Endothelial cell of umbilical vein (primary cell): ENCODE results near the gene TXN. TPM values are rescaled to one million over a fixed set of nuclear protein-coding genes. Genes with fewer than 3 reads are reported as not detected.

Source experiments
- BruUV-seq: library from RNA; stranded (reverse); fragments of 400-500 nt; replicated peaks from 2 replicates; lab custom pipeline; 2021; lab: Mats Ljungman, UMichigan
- CTCF ChIA-PET: fragments of 300-600, 350-600 bp; sonication (Branson Sonifier 250); formaldehyde crosslinking; loops from one replicate; lab custom pipeline; 2021; ENCODE audit warnings: antibody characterized with exemption, inconsistent platforms; lab: Charles Lee
- POLR2A ChIA-PET: fragments of 300-600, 350-600 bp; sonication (Branson Sonifier 250); formaldehyde crosslinking; loops from one replicate; lab custom pipeline; 2021; ENCODE audit warnings: antibody characterized with exemption, inconsistent platforms; lab: Charles Lee
- DNase-seq: peaks from one replicate; pipeline ENCODE4 v3.0.0-alpha.2; 2011; ENCODE audit warnings: low read depth, low spot score
- FAIRE-seq: peaks from 2 replicates; lab custom pipeline; 2011; peaks lifted over from hg19 to GRCh38; lab: Jason Lieb, UNC
- H2AFZ ChIP-seq: 2 replicates; pipeline ENCODE4 v1.6.0; 2012; ENCODE audit warnings: low read depth, low read length, control low read depth, inconsistent platforms
- H3K27ac ChIP-seq: 2 replicates; pipeline ENCODE4 v1.5.1; 2011; ENCODE audit warnings: low read depth, mild to moderate bottlenecking, control low read depth, low read length, moderate library complexity; ENCODE audit not compliant: insufficient read depth
- H3K27me3 ChIP-seq, 2 experiments: 2 replicates each; pipeline versions ENCODE4 v1.6.0 to v1.6.1; 2011; ENCODE audit warnings: low read length in 2 of 2, mixed read lengths in 1 of 2; ENCODE audit not compliant: control insufficient read depth in 2 of 2, insufficient read depth in 2 of 2
- H3K36me3 ChIP-seq, 2 experiments: 2 replicates in 1 of 2; 3 replicates in 1 of 2; pipeline ENCODE4 v1.5.1; 2011; ENCODE audit warnings: low read length in 2 of 2, mild to moderate bottlenecking in 1 of 2, moderate library complexity in 1 of 2; ENCODE audit not compliant: control insufficient read depth in 2 of 2, insufficient read depth in 2 of 2; ENCODE audit errors: extremely low read depth in 1 of 2
- H3K4me1 ChIP-seq: 3 replicates; pipeline ENCODE4 v1.5.1; 2011; ENCODE audit warnings: mild to moderate bottlenecking, low read length; ENCODE audit not compliant: control insufficient read depth, insufficient read depth; ENCODE audit errors: extremely low read depth
- H3K4me2 ChIP-seq: 2 replicates; pipeline ENCODE4 v1.6.1; 2011; ENCODE audit warnings: low read length, control low read depth, mixed read lengths; ENCODE audit not compliant: insufficient read depth
- H3K4me3 ChIP-seq, 3 experiments: fragments of 200-600 bp in 1 of 3; sonication (generic), shearing (Covaris generic) in 1 of 3; replicated peaks in 1 of 3; 2 replicates each; pipeline ENCODE4 v1.5.1; 2011 to 2016; ENCODE audit warnings: control low read depth in 3 of 3, low read length in 3 of 3, mild to moderate bottlenecking in 2 of 3, inconsistent platforms in 1 of 3, low read depth in 1 of 3, moderate library complexity in 1 of 3; ENCODE audit not compliant: insufficient read depth in 1 of 3
- H3K79me2 ChIP-seq: 2 replicates; pipeline ENCODE4 v1.6.0; 2012; ENCODE audit warnings: low read length, inconsistent platforms; ENCODE audit not compliant: control insufficient read depth, insufficient read depth
- H3K9ac ChIP-seq: replicated peaks from 2 replicates; pipeline ENCODE3; 2011; ENCODE audit warnings: low read length, control low read depth; ENCODE audit not compliant: insufficient read depth; ENCODE audit errors: extremely low read depth
- H3K9me1 ChIP-seq: replicated peaks from 3 replicates; pipeline ENCODE4 v1.6.0; 2011; ENCODE audit warnings: mild to moderate bottlenecking, low read length; ENCODE audit not compliant: control insufficient read depth, insufficient read depth; ENCODE audit errors: extremely low read depth
- H3K9me3 ChIP-seq: replicated peaks from 2 replicates; pipeline ENCODE4 v1.5.1; 2012; ENCODE audit warnings: low read length, inconsistent platforms; ENCODE audit not compliant: control insufficient read depth, insufficient read depth
- H4K20me1 ChIP-seq: replicated peaks from 2 replicates; pipeline ENCODE3; 2011; ENCODE audit warnings: mild to moderate bottlenecking, low read length; ENCODE audit not compliant: control insufficient read depth, insufficient read depth; ENCODE audit errors: extremely low read depth
- EZH2 ChIP-seq: IDR thresholded peaks from 2 replicates; pipeline ENCODE4 v1.6.1; 2012; ENCODE audit warnings: borderline replicate concordance, low read depth, mild to moderate bottlenecking, moderate library complexity, low read length, inconsistent platforms; ENCODE audit not compliant: severe bottlenecking
- FOS ChIP-seq: IDR thresholded peaks from 2 replicates; pipeline ENCODE4 v1.6.1; 2011; ENCODE audit warnings: mild to moderate bottlenecking, low read length, moderate library complexity, borderline replicate concordance; ENCODE audit not compliant: insufficient read depth
- GATA2 ChIP-seq: IDR thresholded peaks from 2 replicates; pipeline ENCODE4 v1.7.0; 2011; ENCODE audit warnings: low read depth, mild to moderate bottlenecking, moderate library complexity, mixed read lengths, low read length; ENCODE audit not compliant: insufficient read length, insufficient read depth
- JUN ChIP-seq: IDR thresholded peaks from 2 replicates; pipeline ENCODE4 v1.6.1; 2011; ENCODE audit warnings: borderline replicate concordance, low read depth; ENCODE audit not compliant: insufficient read length, insufficient read depth
- MAX ChIP-seq: IDR thresholded peaks from 2 replicates; pipeline ENCODE4 v1.6.1; 2011; ENCODE audit not compliant: insufficient read depth, insufficient read length
- MYC ChIP-seq: IDR thresholded peaks from one replicate; pipeline ENCODE4 v1.6.1; 2011; ENCODE audit warnings: mild to moderate bottlenecking, low read depth, low read length
- POLR2A ChIP-seq: IDR thresholded peaks from 2 replicates; pipeline ENCODE4 v1.6.1; 2012; ENCODE audit warnings: low read depth, mild to moderate bottlenecking, control low read depth, low read length
- POLR2AphosphoS5 ChIP-seq: IDR thresholded peaks from 2 replicates; pipeline ENCODE4 v1.6.1; 2012; ENCODE audit warnings: low read depth, mild to moderate bottlenecking, control low read depth, low read length, moderate library complexity; ENCODE audit not compliant: insufficient read depth
- dilution Hi-C: fragments of 300-500 bp; cut with MboI; formaldehyde crosslinking; loops from one replicate; pipeline ENCODE4 v1.15.0; 2019; ENCODE audit warnings: low sequenced_read_pairs; ENCODE audit not compliant: extremely low pct_ligation_motif_present
- intact Hi-C: fragments of 100-400 bp; cut with micrococcal nuclease; formaldehyde crosslinking; loops from one replicate; pipeline ENCODE4 v1.10.0; 2022
- polyA plus RNA-seq, 4 experiments: library from polyadenylated mRNA; depleted of rRNA in 3 of 4; stranded (reverse) in 3 of 4; unstranded in 1 of 4; fragments of >200 nt; gene quantifications; 2 replicates each; pipeline versions ENCODE4 v1.2.1 to v1.2.3, GENCODE V29; 2011 to 2012; ENCODE audit warnings: missing spikeins in 1 of 4
- total RNA-seq: library from RNA; stranded (reverse); gene quantifications from 2 replicates; pipeline ENCODE4 v1.2.3, GENCODE V29; 2021
- TF ChIP-seq, protein P1 (sequence below), 2 donors: IDR thresholded peaks; 1 replicate in 1 of 2; 2 replicates in 1 of 2; pipeline ENCODE4 v1.5.1; 2011; ENCODE audit warnings: low read length in 2 of 2, mild to moderate bottlenecking in 2 of 2, moderate library complexity in 2 of 2, control low read depth in 1 of 2, inconsistent platforms in 1 of 2, low read depth in 1 of 2; ENCODE audit not compliant: insufficient read depth in 1 of 2; ENCODE audit errors: extremely low read depth in 1 of 2

The TXN gene
- total and polyA plus RNA-seq, 2 donors (not counting 3 experiments of a cell fraction or from before 2014, with no cell fraction given): 280 to 373 TPM

- FAIRE-seq: no peak
- no peak overlapping the region for H3K27ac ChIP-seq
Measured at GRCh38 chr9:110260911-110261310, 4.6 kb upstream of the TXN start.

More at GRCh38 chr9:110260911-110261310, 4.6 kb upstream of the TXN start:
- no peaks in the 10 kb centered on the region for H3K9me3 ChIP-seq
- ChIA-PET CTCF (interaction anchor here (2.6 to 4.4 kb wide), 2 partner anchors 10 to 14 kb away, joined by 9 to 29 read pairs; no protein-coding TSS in a partner anchor), POLR2A (no interaction called here)
- H2AFZ ChIP-seq: no peak overlapping the region
- H3K9ac ChIP-seq: no peak overlapping the region
- intact Hi-C loops (no loop called here), dilution Hi-C loops (no loop called here)
- H3K4me2 ChIP-seq: no peak overlapping the region
- DNase-seq: no peak
- H3K4me3 ChIP-seq: no peak overlapping the region
- peaks cover 11% of the 10 kb centered on the region for H3K4me1 ChIP-seq
- H3K36me3 ChIP-seq: no peaks in the 10 kb centered on the region
- TF ChIP-seq POLR2AphosphoS5 (no peak), MAX (no peak), POLR2A (no peak), GATA2 (no peak), FOS (no peak), JUN (no peak), MYC (no peak), EZH2 (no peak)
- TF ChIP-seq, protein P1, sequence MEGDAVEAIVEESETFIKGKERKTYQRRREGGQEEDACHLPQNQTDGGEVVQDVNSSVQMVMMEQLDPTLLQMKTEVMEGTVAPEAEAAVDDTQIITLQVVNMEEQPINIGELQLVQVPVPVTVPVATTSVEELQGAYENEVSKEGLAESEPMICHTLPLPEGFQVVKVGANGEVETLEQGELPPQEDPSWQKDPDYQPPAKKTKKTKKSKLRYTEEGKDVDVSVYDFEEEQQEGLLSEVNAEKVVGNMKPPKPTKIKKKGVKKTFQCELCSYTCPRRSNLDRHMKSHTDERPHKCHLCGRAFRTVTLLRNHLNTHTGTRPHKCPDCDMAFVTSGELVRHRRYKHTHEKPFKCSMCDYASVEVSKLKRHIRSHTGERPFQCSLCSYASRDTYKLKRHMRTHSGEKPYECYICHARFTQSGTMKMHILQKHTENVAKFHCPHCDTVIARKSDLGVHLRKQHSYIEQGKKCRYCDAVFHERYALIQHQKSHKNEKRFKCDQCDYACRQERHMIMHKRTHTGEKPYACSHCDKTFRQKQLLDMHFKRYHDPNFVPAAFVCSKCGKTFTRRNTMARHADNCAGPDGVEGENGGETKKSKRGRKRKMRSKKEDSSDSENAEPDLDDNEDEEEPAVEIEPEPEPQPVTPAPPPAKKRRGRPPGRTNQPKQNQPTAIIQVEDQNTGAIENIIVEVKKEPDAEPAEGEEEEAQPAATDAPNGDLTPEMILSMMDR (IDR thresholded peaks at IDR 0.05; ENCODE audit: extremely low read depth in 1 of 2, insufficient read depth in 1 of 2, low read depth in 1 of 2, low read length in 2 of 2): no peak
- no peaks in the 10 kb centered on the region for H3K9me1 ChIP-seq
- peaks cover 4% of the 10 kb centered on the region for H3K79me2 ChIP-seq
- no peaks in the 10 kb centered on the region for H3K27me3 ChIP-seq
- no peaks in the 10 kb centered on the region for H4K20me1 ChIP-seq
- no TSS peak for BruUV-seq
